Astrocyte (in vitro differentiated cells and primary cell): Measurements from ENCODE around the gene C10orf120. TPM values are rescaled to one million over a fixed set of nuclear protein-coding genes. Genes with fewer than 3 reads are reported as not detected.

Source experiments
- DNase-seq: peaks from one replicate; pipeline ENCODE4 v3.0.0-alpha.2; 2010; ENCODE audit warnings: low read depth
- FAIRE-seq: peaks from 2 replicates; lab custom pipeline; 2011; peaks lifted over from hg19 to GRCh38; lab: Jason Lieb, UNC
- H2AFZ ChIP-seq: 2 replicates; pipeline ENCODE4 v1.6.0; 2012; ENCODE audit warnings: low read depth, low read length, inconsistent platforms
- H3K27ac ChIP-seq: 2 replicates; pipeline ENCODE4 v1.5.1; 2011; ENCODE audit warnings: low read depth, low read length, inconsistent platforms
- H3K27me3 ChIP-seq: 2 replicates; pipeline ENCODE4 v1.6.0; 2011; ENCODE audit warnings: low read length, inconsistent platforms; ENCODE audit not compliant: insufficient read depth
- H3K36me3 ChIP-seq: 2 replicates; pipeline ENCODE4 v1.5.1; 2011; ENCODE audit warnings: low read length, inconsistent platforms; ENCODE audit not compliant: insufficient read depth
- H3K4me1 ChIP-seq: 2 replicates; pipeline ENCODE4 v1.5.1; 2011; ENCODE audit warnings: low read length, inconsistent platforms; ENCODE audit not compliant: insufficient read depth
- H3K4me2 ChIP-seq: 2 replicates; pipeline ENCODE4 v1.6.0; 2012; ENCODE audit warnings: low read length, inconsistent platforms
- H3K4me3 ChIP-seq: 2 replicates; pipeline ENCODE4 v1.5.1; 2011; ENCODE audit warnings: low read depth, mild to moderate bottlenecking, low read length, inconsistent platforms; ENCODE audit not compliant: insufficient read depth
- H3K79me2 ChIP-seq: 2 replicates; pipeline ENCODE4 v1.6.0; 2012; ENCODE audit warnings: mild to moderate bottlenecking, low read length, inconsistent platforms; ENCODE audit not compliant: insufficient read depth
- H3K9ac ChIP-seq: 2 replicates; pipeline ENCODE4 v1.6.0; 2012; ENCODE audit warnings: mild to moderate bottlenecking, low read length, inconsistent platforms
- H3K9me3 ChIP-seq: 2 replicates; pipeline ENCODE4 v1.5.1; 2012; ENCODE audit warnings: low read depth, mild to moderate bottlenecking, low read length, inconsistent platforms; ENCODE audit not compliant: insufficient read depth
- H4K20me1 ChIP-seq: 2 replicates; pipeline ENCODE4 v1.6.0; 2012; ENCODE audit warnings: low read length, inconsistent platforms; ENCODE audit not compliant: insufficient read depth
- H3K27ac Mint-ChIP-seq: one replicate; pipeline ENCODE4 v1.8.0; 2021; ENCODE audit warnings: mild to moderate bottlenecking, mixed read lengths; ENCODE audit not compliant: unreplicated experiment
- H3K27me3 Mint-ChIP-seq: one replicate; pipeline ENCODE4 v1.8.0; 2021; ENCODE audit warnings: low read depth, mixed read lengths; ENCODE audit not compliant: unreplicated experiment
- H3K36me3 Mint-ChIP-seq: one replicate; pipeline ENCODE4 v1.8.0; 2021; ENCODE audit warnings: low read depth, mixed read lengths; ENCODE audit not compliant: unreplicated experiment
- H3K4me1 Mint-ChIP-seq: one replicate; pipeline ENCODE4 v1.8.0; 2021; ENCODE audit warnings: low read depth, mixed read lengths; ENCODE audit not compliant: unreplicated experiment
- H3K4me3 Mint-ChIP-seq: one replicate; pipeline ENCODE4 v1.8.0; 2021; ENCODE audit warnings: mild to moderate bottlenecking, moderate library complexity, mixed read lengths; ENCODE audit not compliant: unreplicated experiment
- H3K9me3 Mint-ChIP-seq: one replicate; pipeline ENCODE4 v1.8.0; 2021; ENCODE audit warnings: mild to moderate bottlenecking, mixed read lengths; ENCODE audit not compliant: unreplicated experiment
- EZH2 ChIP-seq: IDR thresholded peaks from 2 replicates; pipeline ENCODE4 v1.6.1; 2012; ENCODE audit warnings: mild to moderate bottlenecking, low read length, inconsistent platforms; ENCODE audit not compliant: insufficient read depth
- total RNA-seq: library from RNA; stranded (reverse); gene quantifications from 2 replicates; pipeline ENCODE4 v1.2.1, GENCODE V29; 2021
- TF ChIP-seq, protein P1 (sequence below): IDR thresholded peaks from 2 replicates; pipeline ENCODE4 v1.5.1; 2011; ENCODE audit warnings: low read depth, mild to moderate bottlenecking, inconsistent platforms, low read length, moderate library complexity; ENCODE audit not compliant: insufficient read depth

The C10orf120 gene
- total RNA-seq, 1 donor from 2014 or later: not detected

DNA sequence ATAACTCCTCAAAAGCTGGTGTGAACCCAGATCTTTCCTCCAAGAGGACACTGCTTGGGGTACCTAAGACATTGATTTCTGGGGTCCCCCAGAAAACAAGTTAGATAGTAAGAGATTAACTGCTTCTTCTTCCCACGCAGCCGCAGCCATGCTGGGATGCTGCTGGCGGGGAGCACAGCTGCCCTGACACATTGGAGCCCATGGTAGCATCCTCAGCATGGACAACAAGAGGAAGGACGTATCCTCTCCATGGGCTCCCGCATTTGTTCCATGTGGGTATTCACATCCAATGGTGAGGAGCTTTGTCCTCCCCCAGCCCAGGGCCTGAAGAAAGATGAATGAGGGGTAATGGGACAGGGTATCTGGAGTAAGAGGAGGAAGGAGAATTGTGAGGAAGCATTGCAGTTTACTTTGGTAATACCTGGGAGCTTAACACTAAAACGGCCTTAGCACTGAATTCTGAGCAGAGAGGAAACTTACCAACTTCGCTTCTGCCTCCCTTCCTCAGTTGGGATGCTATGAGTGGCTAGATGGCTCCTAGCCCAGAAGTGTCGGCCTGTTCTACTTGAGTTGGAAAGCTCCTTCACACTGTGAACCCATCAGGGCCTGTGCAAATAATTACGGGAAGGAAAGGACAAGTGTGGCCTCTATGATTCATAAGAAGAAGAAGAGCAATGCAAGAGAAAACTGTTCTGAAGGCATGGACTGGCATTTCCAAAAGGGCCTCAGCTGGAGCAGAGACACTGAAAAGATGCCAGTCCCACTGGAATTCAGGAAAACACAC, 43.9 kb downstream of the C10orf120 start:
- H3K27ac Mint-ChIP-seq: no peak overlapping the region
- no peak for DNase-seq
- Histone ChIP-seq H3K4me2 (no peak overlapping the region), H3K27ac (no peak overlapping the region), H3K36me3 (no peaks in the 10 kb centered on the region), H2AFZ (no peak overlapping the region), H3K4me1 (no peaks in the 10 kb centered on the region), H4K20me1 (no peaks in the 10 kb centered on the region), H3K9ac (no peak overlapping the region), H3K79me2 (no peaks in the 10 kb centered on the region), H3K27me3 (no peaks in the 10 kb centered on the region), H3K9me3 (no peaks in the 10 kb centered on the region), H3K4me3 (no peak overlapping the region)
- H3K4me3 Mint-ChIP-seq: no peak overlapping the region
- peaks cover 2% of the 10 kb centered on the region for H3K4me1 Mint-ChIP-seq
- H3K9me3 Mint-ChIP-seq: peaks cover 5% of the 10 kb centered on the region
- FAIRE-seq: no peak
- H3K36me3 Mint-ChIP-seq: no peaks in the 10 kb centered on the region
- H3K27me3 Mint-ChIP-seq: peaks cover 41% of the 10 kb centered on the region
- TF ChIP-seq, protein P1, sequence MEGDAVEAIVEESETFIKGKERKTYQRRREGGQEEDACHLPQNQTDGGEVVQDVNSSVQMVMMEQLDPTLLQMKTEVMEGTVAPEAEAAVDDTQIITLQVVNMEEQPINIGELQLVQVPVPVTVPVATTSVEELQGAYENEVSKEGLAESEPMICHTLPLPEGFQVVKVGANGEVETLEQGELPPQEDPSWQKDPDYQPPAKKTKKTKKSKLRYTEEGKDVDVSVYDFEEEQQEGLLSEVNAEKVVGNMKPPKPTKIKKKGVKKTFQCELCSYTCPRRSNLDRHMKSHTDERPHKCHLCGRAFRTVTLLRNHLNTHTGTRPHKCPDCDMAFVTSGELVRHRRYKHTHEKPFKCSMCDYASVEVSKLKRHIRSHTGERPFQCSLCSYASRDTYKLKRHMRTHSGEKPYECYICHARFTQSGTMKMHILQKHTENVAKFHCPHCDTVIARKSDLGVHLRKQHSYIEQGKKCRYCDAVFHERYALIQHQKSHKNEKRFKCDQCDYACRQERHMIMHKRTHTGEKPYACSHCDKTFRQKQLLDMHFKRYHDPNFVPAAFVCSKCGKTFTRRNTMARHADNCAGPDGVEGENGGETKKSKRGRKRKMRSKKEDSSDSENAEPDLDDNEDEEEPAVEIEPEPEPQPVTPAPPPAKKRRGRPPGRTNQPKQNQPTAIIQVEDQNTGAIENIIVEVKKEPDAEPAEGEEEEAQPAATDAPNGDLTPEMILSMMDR: no peak
- no peak for TF ChIP-seq EZH2

GRCh38 chr10:122650331-122650730, 49.3 kb downstream of the C10orf120 start:
- no peak overlapping the region for H2AFZ ChIP-seq
- Mint-ChIP-seq H3K4me3 (no peak overlapping the region), H3K27me3 (peaks cover 59% of the 10 kb centered on the region), H3K27ac (no peak overlapping the region), H3K4me1 (no peaks in the 10 kb centered on the region), H3K36me3 (no peaks in the 10 kb centered on the region), H3K9me3 (peaks cover 2% of the 10 kb centered on the region)
- H3K4me2 ChIP-seq: no peak overlapping the region
- no peak overlapping the region for H3K27ac ChIP-seq
- no peak overlapping the region for H3K4me3 ChIP-seq
- H3K9me3 ChIP-seq: no peaks in the 10 kb centered on the region
- H4K20me1 ChIP-seq: no peaks in the 10 kb centered on the region
- no peak overlapping the region for H3K9ac ChIP-seq
- no peak for TF ChIP-seq EZH2
- TF ChIP-seq, protein P1: no peak
- H3K36me3 ChIP-seq: no peaks in the 10 kb centered on the region
- FAIRE-seq: no peak
- H3K79me2 ChIP-seq: no peaks in the 10 kb centered on the region
- H3K4me1 ChIP-seq: no peaks in the 10 kb centered on the region
- no peaks in the 10 kb centered on the region for H3K27me3 ChIP-seq
- no peak for DNase-seq

DNA sequence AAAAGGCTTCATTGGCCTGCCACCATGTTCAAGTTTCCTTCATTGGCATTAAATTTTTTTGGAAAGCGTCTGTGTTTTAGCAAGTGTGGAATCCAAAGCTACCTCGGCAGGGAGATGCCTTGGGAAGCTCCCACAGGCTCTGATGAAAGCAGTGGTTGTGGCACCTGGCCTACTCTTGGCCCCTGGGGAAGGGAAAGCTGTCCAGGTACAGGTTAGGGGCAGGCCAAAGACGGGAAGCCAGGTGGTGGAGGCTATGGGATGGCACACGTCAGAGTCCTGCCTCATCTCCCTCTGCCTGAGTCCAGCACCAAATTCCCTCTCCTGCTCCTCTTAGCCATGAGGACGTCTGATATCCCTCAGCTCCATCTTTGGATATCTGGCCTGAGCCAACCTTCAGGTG, 49.7 kb downstream of the C10orf120 start:
- DNase-seq (no peak), FAIRE-seq (no peak)
- Histone ChIP-seq H3K4me3 (no peak overlapping the region), H3K9me3 (no peaks in the 10 kb centered on the region), H3K27me3 (no peaks in the 10 kb centered on the region), H3K36me3 (no peaks in the 10 kb centered on the region), H4K20me1 (no peaks in the 10 kb centered on the region), H3K4me2 (no peak overlapping the region), H3K4me1 (no peaks in the 10 kb centered on the region), H3K9ac (no peak overlapping the region), H3K79me2 (no peaks in the 10 kb centered on the region), H2AFZ (no peak overlapping the region), H3K27ac (no peak overlapping the region)
- no peaks in the 10 kb centered on the region for H3K36me3 Mint-ChIP-seq
- no peak for TF ChIP-seq EZH2
- TF ChIP-seq, protein P1: no peak
- no peak overlapping the region for H3K4me3 Mint-ChIP-seq
- peaks cover 2% of the 10 kb centered on the region for H3K9me3 Mint-ChIP-seq
- H3K27ac Mint-ChIP-seq: no peak overlapping the region
- H3K4me1 Mint-ChIP-seq: no peaks in the 10 kb centered on the region
- peaks cover 56% of the 10 kb centered on the region for H3K27me3 Mint-ChIP-seq
